ENCODE measurements around the gene MEGF9. TPM values are rescaled to one million over a fixed set of nuclear protein-coding genes. Genes with fewer than 3 reads are reported as not detected.
"Not testable (repeated sequence)": the region's sequence is repeated elsewhere in the genome, so short reads cannot be mapped to it uniquely, and the experiment has no call there.

The MEGF9 gene
- total RNA-seq, 1 donor from 2014 or later = 9.0 TPM

GRCh38 chr9:120643061-120643460 is 71.2 kb downstream of the MEGF9 start:
- ChIA-PET POLR2A (no interaction called here), CTCF (interaction anchor here (0.6 kb wide), 1 partner anchor 119 kb away, joined by 3 read pairs; no protein-coding TSS in a partner anchor)
- Mint-ChIP-seq H3K27me3 (no peaks in the 10 kb centered on the region), H3K4me1 (no peaks in the 10 kb centered on the region), H3K4me3 (no peak overlapping the region), H3K36me3 (ENCODE audit: low read depth) (peaks cover 22% of the 10 kb centered on the region), H3K27ac (no peak overlapping the region), H3K9me3 (peaks cover 4% of the 10 kb centered on the region)
- ATAC-seq (ENCODE audit: low read depth) (no peak), DNase-seq (no peak)
- intact Hi-C loops (cut with micrococcal nuclease) = no loop called here
- TF ChIP-seq CTCF (IDR thresholded peaks at IDR 0.05) = no peak

- peaks cover 22% of the 10 kb centered on the region for H3K36me3 Mint-ChIP-seq (ENCODE audit: low read depth)
- peaks cover 4% of the 10 kb centered on the region for H3K9me3 Mint-ChIP-seq
- no peak for ATAC-seq (ENCODE audit: low read depth)
- H3K27me3 Mint-ChIP-seq = no peaks in the 10 kb centered on the region
- no peaks in the 10 kb centered on the region for H3K4me1 Mint-ChIP-seq
- CTCF ChIA-PET = interaction anchor here (0.6 kb wide), 1 partner anchor 120 kb away, joined by 3 read pairs; no protein-coding TSS in a partner anchor
- H3K27ac Mint-ChIP-seq = no peak overlapping the region
- no peak for DNase-seq
- POLR2A ChIA-PET = interaction anchor here (0.6 kb wide), 1 partner anchor 134 kb away, joined by 4 read pairs; no protein-coding TSS in a partner anchor
- no peak for TF ChIP-seq CTCF (IDR thresholded peaks at IDR 0.05)
- H3K4me3 Mint-ChIP-seq = no peak overlapping the region
- intact Hi-C loops (cut with micrococcal nuclease) = no loop called here
Observed at GRCh38 chr9:120642129-120642770, 72.0 kb downstream of the MEGF9 start.

- not testable (repeated sequence) for H3K4me1 Mint-ChIP-seq, H3K9me3 Mint-ChIP-seq
Observed at GRCh38 chr9:120640874-120641273, 73.4 kb downstream of the MEGF9 start.

GRCh38 chr9:120640380-120640779 is 73.9 kb downstream of the MEGF9 start:
- Mint-ChIP-seq H3K27me3 (no peaks in the 10 kb centered on the region), H3K4me1 (no peaks in the 10 kb centered on the region), H3K9me3 (peaks cover 4% of the 10 kb centered on the region), H3K36me3 (ENCODE audit: low read depth) (peaks cover 28% of the 10 kb centered on the region), H3K4me3 (no peak overlapping the region), H3K27ac (no peak overlapping the region)
- no peak for ATAC-seq (ENCODE audit: low read depth)
- no peak for DNase-seq
- TF ChIP-seq CTCF (IDR thresholded peaks at IDR 0.05) = no peak
- ChIA-PET CTCF (no interaction called here), POLR2A (no interaction called here)
- intact Hi-C loops (cut with micrococcal nuclease) = no loop called here

More at GRCh38 chr9:120640874-120641273, 73.4 kb downstream of the MEGF9 start:
- H3K36me3 Mint-ChIP-seq (ENCODE audit: low read depth) = peaks cover 25% of the 10 kb centered on the region
- intact Hi-C loops (cut with micrococcal nuclease); POLR2A ChIA-PET; ATAC-seq (ENCODE audit: low read depth); DNase-seq; H3K27me3 Mint-ChIP-seq; H3K27ac Mint-ChIP-seq; CTCF ChIA-PET; H3K4me3 Mint-ChIP-seq: not testable (repeated sequence)

- no peak overlapping the region for H3K4me3 Mint-ChIP-seq
- DNase-seq (no peak), ATAC-seq (ENCODE audit: low read depth) (no peak)
- no peak for TF ChIP-seq CTCF (IDR thresholded peaks at IDR 0.05)
- CTCF ChIA-PET = no interaction called here
- intact Hi-C loops (cut with micrococcal nuclease) = no loop called here
- peaks cover 19% of the 10 kb centered on the region for H3K36me3 Mint-ChIP-seq (ENCODE audit: low read depth)
- POLR2A ChIA-PET = no interaction called here
- H3K27ac Mint-ChIP-seq = no peak overlapping the region
- no peaks in the 10 kb centered on the region for H3K4me1 Mint-ChIP-seq
- no peaks in the 10 kb centered on the region for H3K27me3 Mint-ChIP-seq
- H3K9me3 Mint-ChIP-seq = peaks cover 10% of the 10 kb centered on the region
Observed at GRCh38 chr9:120637919-120638318, 76.4 kb downstream of the MEGF9 start.

Data from activated B cell treated with CpG ODN at 0.5 μM for 24 hours (primary cell).